SK-N-SH (cell line): ENCODE results near the gene HEPACAM. TPM values are rescaled to one million over a fixed set of nuclear protein-coding genes. Genes with fewer than 3 reads are reported as not detected.

Source experiments
- CTCF ChIA-PET: fragments of 300-600, 350-600 bp; formaldehyde crosslinking; extraction: SDS; loops from one replicate; lab custom pipeline; 2021; lab: Yijun Ruan, JAX
- POLR2A ChIA-PET: fragments of 350-600 bp; sonication (Branson Sonifier 250); formaldehyde crosslinking; extraction: SDS; loops from one replicate; lab custom pipeline; 2020; ENCODE audit warnings: antibody characterized with exemption, inconsistent platforms; lab: Yijun Ruan, JAX
- DNase-seq: peaks from one replicate; pipeline ENCODE4 v3.0.0; 2012
- H2AFZ ChIP-seq: fragments of 200-600 bp; sonication (generic); 2 replicates; pipeline ENCODE4 v1.8.1; 2016; ENCODE audit warnings: antibody characterized with exemption, mild to moderate bottlenecking, low read depth
- H3F3A ChIP-seq: fragments of 200-600 bp; sonication (generic); replicated peaks from 2 replicates; pipeline ENCODE3; 2016; ENCODE audit warnings: antibody characterized with exemption, mild to moderate bottlenecking; ENCODE audit not compliant: insufficient read depth
- H3K27ac ChIP-seq, 2 experiments: fragments of 200-500 bp in 1 of 2; fragments of 200-600 bp in 1 of 2; sonication (Bioruptor generic) in 1 of 2; sonication (generic), shearing (Covaris generic) in 1 of 2; 2 replicates each; pipeline versions ENCODE4 v1.5.1 to v1.6.1; 2014 to 2016; ENCODE audit warnings: low read depth in 2 of 2, inconsistent platforms in 1 of 2, low read length in 1 of 2, mild to moderate bottlenecking in 1 of 2, mixed read lengths in 1 of 2
- H3K27me3 ChIP-seq: fragments of 200-600 bp; sonication (generic), shearing (Covaris generic); 2 replicates; pipeline ENCODE4 v1.6.1; 2016; ENCODE audit warnings: mixed run types; ENCODE audit not compliant: insufficient read depth
- H3K36me3 ChIP-seq, 2 experiments: fragments of 200-500 bp in 1 of 2; fragments of 200-600 bp in 1 of 2; sonication (Bioruptor generic) in 1 of 2; sonication (generic) in 1 of 2; replicated peaks in 1 of 2; 2 replicates each; pipeline versions ENCODE3 to v1.5.1; 2014 to 2016; ENCODE audit warnings: low read length in 1 of 2, mild to moderate bottlenecking in 1 of 2; ENCODE audit not compliant: insufficient read depth in 2 of 2, control insufficient read depth in 1 of 2
- H3K4me1 ChIP-seq, 2 experiments: fragments of 200-500 bp in 1 of 2; fragments of 200-600 bp in 1 of 2; sonication (Bioruptor generic) in 1 of 2; sonication (generic), shearing (Covaris generic) in 1 of 2; 2 replicates each; pipeline versions ENCODE4 v1.5.1 to v1.6.1; 2014 to 2016; ENCODE audit warnings: low read depth in 1 of 2, low read length in 1 of 2, mixed run types in 1 of 2; ENCODE audit not compliant: insufficient read depth in 2 of 2, control insufficient read depth in 1 of 2
- H3K4me2 ChIP-seq: fragments of 200-600 bp; sonication (generic), shearing (Covaris generic); 2 replicates; pipeline ENCODE4 v1.6.1; 2017; ENCODE audit warnings: mixed run types
- H3K4me3 ChIP-seq, 2 experiments: fragments of 200-500 bp in 1 of 2; fragments of 200-600 bp in 1 of 2; sonication (Bioruptor generic) in 1 of 2; sonication (generic), shearing (Covaris generic) in 1 of 2; 2 replicates each; pipeline versions ENCODE4 v1.5.1 to v1.8.1; 2014 to 2016; ENCODE audit warnings: low read depth in 2 of 2, inconsistent platforms in 1 of 2, low read length in 1 of 2, mild to moderate bottlenecking in 1 of 2, mixed read lengths in 1 of 2, moderate library complexity in 1 of 2
- H3K79me2 ChIP-seq: fragments of 200-600 bp; sonication (generic); 2 replicates; pipeline ENCODE4 v1.8.1; 2017; ENCODE audit warnings: mild to moderate bottlenecking; ENCODE audit not compliant: insufficient read depth
- H3K9ac ChIP-seq: fragments of 200-600 bp; sonication (generic); 2 replicates; pipeline ENCODE4 v1.6.1; 2017; ENCODE audit warnings: mixed run types
- H3K9me2 ChIP-seq: fragments of 200-600 bp; sonication (generic); 2 replicates; pipeline ENCODE4 v1.6.1; 2017; ENCODE audit warnings: mixed run types
- H3K9me3 ChIP-seq: fragments of 200-600 bp; sonication (generic); 2 replicates; pipeline ENCODE4 v1.6.1; 2017; ENCODE audit warnings: mixed run types, mild to moderate bottlenecking, moderate library complexity
- H4K20me1 ChIP-seq: fragments of 200-600 bp; sonication (generic); 2 replicates; pipeline ENCODE4 v1.6.1; 2017; ENCODE audit warnings: mild to moderate bottlenecking, mixed run types; ENCODE audit not compliant: insufficient read depth
- CHD2 ChIP-seq: fragments of 150-350 bp; IDR thresholded peaks from 2 replicates; pipeline ENCODE4 v1.6.1; 2018; ENCODE audit warnings: low read length; ENCODE audit not compliant: partially characterized antibody
- CTCF ChIP-seq: fragments of 200-600 bp; sonication (generic); IDR thresholded peaks from 2 replicates; pipeline ENCODE4 v1.6.1; 2017; ENCODE audit warnings: antibody characterized with exemption, mild to moderate bottlenecking, moderate library complexity
- FOSL2 ChIP-seq: IDR thresholded peaks from 2 replicates; pipeline ENCODE4 v1.4.0; 2012; ENCODE audit warnings: low read depth, mild to moderate bottlenecking, moderate library complexity, borderline replicate concordance
- GATA2 ChIP-seq: sonication (generic); formaldehyde crosslinking; IDR thresholded peaks from 2 replicates; pipeline ENCODE4 v1.5.0; 2020; ENCODE audit warnings: mild to moderate bottlenecking, missing genetic modification reagents
- IRF3 ChIP-seq: fragments of 150-350 bp; IDR thresholded peaks from 2 replicates; pipeline ENCODE4 v1.6.1; 2016; ENCODE audit warnings: mild to moderate bottlenecking, low read depth, low read length
- MAX ChIP-seq: IDR thresholded peaks from 2 replicates; pipeline ENCODE4 v1.4.0; 2012; ENCODE audit warnings: low read depth
- NRF1 ChIP-seq: IDR thresholded peaks from 2 replicates; pipeline ENCODE4 v1.6.1; 2012; ENCODE audit warnings: low read depth, mild to moderate bottlenecking, low read length
- PBX3 ChIP-seq: IDR thresholded peaks from 2 replicates; pipeline ENCODE4; 2012
- RAD21 ChIP-seq: IDR thresholded peaks from 2 replicates; pipeline ENCODE4 v1.6.1; 2012; ENCODE audit warnings: mild to moderate bottlenecking, low read length
- RFX5 ChIP-seq: IDR thresholded peaks from 2 replicates; pipeline ENCODE4 v1.6.1; 2012; ENCODE audit warnings: mild to moderate bottlenecking, improper control_type of control experiment, low read length
- TAF1 ChIP-seq: IDR thresholded peaks from 2 replicates; pipeline ENCODE4 v1.6.1; 2012; ENCODE audit warnings: low read depth, mild to moderate bottlenecking, low read length, moderate library complexity, borderline replicate concordance
- USF2 ChIP-seq: fragments of 150-350 bp; IDR thresholded peaks from 2 replicates; pipeline ENCODE4 v1.6.1; 2017; ENCODE audit warnings: antibody characterized with exemption, low read length, low read depth, borderline replicate concordance
- ZBTB33 ChIP-seq: IDR thresholded peaks from 2 replicates; pipeline ENCODE4 v1.4.0; 2012; ENCODE audit warnings: low read depth, borderline replicate concordance
- WGBS: methylation state at CpG from one replicate; pipeline ENCODE4 v1.1.6; 2017; ENCODE audit warnings: low lambda C conversion rate; 5-methylcytosine and 5-hydroxymethylcytosine counted together
- polyA plus RNA-seq, 3 experiments: library from polyadenylated mRNA; depleted of rRNA; stranded (reverse); fragments of >200 nt; gene quantifications; 2 replicates each; pipeline ENCODE4 v1.2.3, GENCODE V29; 2012

HEPACAM gene
- polyA plus RNA-seq, 1 of the 3 experiments (the other 2 are of a cell fraction): not detected

- no peak for TF ChIP-seq ZBTB33
- no peak for TF ChIP-seq USF2
- no peak for TF ChIP-seq NRF1
- no peak for TF ChIP-seq RAD21
Observed at GRCh38 chr11:124880290-124880611, 55.6 kb downstream of the HEPACAM start (continued).

GRCh38 chr11:124879493-124880289 is 56.2 kb downstream of the HEPACAM start:
- Histone ChIP-seq H3K36me3 (no peaks in the 10 kb centered on the region), H3K4me2 (no peak overlapping the region), H3K79me2 (no peaks in the 10 kb centered on the region; the same call in 1 of the 2 replicates), H4K20me1 (no peaks in the 10 kb centered on the region), H3K27ac (no peak overlapping the region), H3K9ac (no peak overlapping the region), H3K9me2 (no peaks in the 10 kb centered on the region), H3K4me3 (no peak overlapping the region), H3K4me1 (peaks cover 0 to 18% of the 10 kb centered on the region in 2 experiments; a peak in 1 of 4 replicates), H3F3A (no peaks in the 10 kb centered on the region), H3K27me3 (no peaks in the 10 kb centered on the region), H3K9me3 (no peaks in the 10 kb centered on the region), H2AFZ (no peak overlapping the region)
- WGBS: 98% methylated on average over 10 of the region's 16 CpGs
- ChIA-PET CTCF (interaction anchor here (0.6 to 5.0 kb wide), 2 partner anchors 13 to 299 kb away, joined by 3 to 55 read pairs; partner anchors contain the start of gene ROBO3), POLR2A (interaction anchor here (1.0 kb wide), 1 partner anchor 74 kb away, joined by 3 read pairs; the partner anchor contains the start of gene CCDC15)
- no peak for DNase-seq
- TF ChIP-seq CHD2: no peak
- TF ChIP-seq CTCF: no peak
- no peak for TF ChIP-seq ZBTB33
- TF ChIP-seq GATA2: no peak
- no peak for TF ChIP-seq IRF3
- TF ChIP-seq RFX5: no peak
- no peak for TF ChIP-seq TAF1
- TF ChIP-seq PBX3: no peak
- TF ChIP-seq FOSL2: no peak
- no peak for TF ChIP-seq MAX
- no peak for TF ChIP-seq USF2
